SK-N-SH (cell line): Measurements from ENCODE around the gene PLCL2. TPM values are rescaled to one million over a fixed set of nuclear protein-coding genes. Genes with fewer than 3 reads are reported as not detected.

Source experiments
- CTCF ChIA-PET: fragments of 300-600, 350-600 bp; formaldehyde crosslinking; extraction: SDS; loops from one replicate; lab custom pipeline; 2021; lab: Yijun Ruan, JAX
- POLR2A ChIA-PET: fragments of 350-600 bp; sonication (Branson Sonifier 250); formaldehyde crosslinking; extraction: SDS; loops from one replicate; lab custom pipeline; 2020; ENCODE audit warnings: antibody characterized with exemption, inconsistent platforms; lab: Yijun Ruan, JAX
- DNase-seq: peaks from one replicate; pipeline ENCODE4 v3.0.0; 2012
- H2AFZ ChIP-seq: fragments of 200-600 bp; sonication (generic); 2 replicates; pipeline ENCODE4 v1.8.1; 2016; ENCODE audit warnings: antibody characterized with exemption, mild to moderate bottlenecking, low read depth
- H3F3A ChIP-seq: fragments of 200-600 bp; sonication (generic); replicated peaks from 2 replicates; pipeline ENCODE3; 2016; ENCODE audit warnings: antibody characterized with exemption, mild to moderate bottlenecking; ENCODE audit not compliant: insufficient read depth
- H3K27ac ChIP-seq, 2 experiments: fragments of 200-500 bp in 1 of 2; fragments of 200-600 bp in 1 of 2; sonication (Bioruptor generic) in 1 of 2; sonication (generic), shearing (Covaris generic) in 1 of 2; 2 replicates each; pipeline versions ENCODE4 v1.5.1 to v1.6.1; 2014 to 2016; ENCODE audit warnings: low read depth in 2 of 2, inconsistent platforms in 1 of 2, low read length in 1 of 2, mild to moderate bottlenecking in 1 of 2, mixed read lengths in 1 of 2
- H3K27me3 ChIP-seq: fragments of 200-600 bp; sonication (generic), shearing (Covaris generic); 2 replicates; pipeline ENCODE4 v1.6.1; 2016; ENCODE audit warnings: mixed run types; ENCODE audit not compliant: insufficient read depth
- H3K36me3 ChIP-seq, 2 experiments: fragments of 200-500 bp in 1 of 2; fragments of 200-600 bp in 1 of 2; sonication (Bioruptor generic) in 1 of 2; sonication (generic) in 1 of 2; replicated peaks in 1 of 2; 2 replicates each; pipeline versions ENCODE3 to v1.5.1; 2014 to 2016; ENCODE audit warnings: low read length in 1 of 2, mild to moderate bottlenecking in 1 of 2; ENCODE audit not compliant: insufficient read depth in 2 of 2, control insufficient read depth in 1 of 2
- H3K4me1 ChIP-seq, 2 experiments: fragments of 200-500 bp in 1 of 2; fragments of 200-600 bp in 1 of 2; sonication (Bioruptor generic) in 1 of 2; sonication (generic), shearing (Covaris generic) in 1 of 2; 2 replicates each; pipeline versions ENCODE4 v1.5.1 to v1.6.1; 2014 to 2016; ENCODE audit warnings: low read depth in 1 of 2, low read length in 1 of 2, mixed run types in 1 of 2; ENCODE audit not compliant: insufficient read depth in 2 of 2, control insufficient read depth in 1 of 2
- H3K4me2 ChIP-seq: fragments of 200-600 bp; sonication (generic), shearing (Covaris generic); 2 replicates; pipeline ENCODE4 v1.6.1; 2017; ENCODE audit warnings: mixed run types
- H3K4me3 ChIP-seq, 2 experiments: fragments of 200-500 bp in 1 of 2; fragments of 200-600 bp in 1 of 2; sonication (Bioruptor generic) in 1 of 2; sonication (generic), shearing (Covaris generic) in 1 of 2; 2 replicates each; pipeline versions ENCODE4 v1.5.1 to v1.8.1; 2014 to 2016; ENCODE audit warnings: low read depth in 2 of 2, inconsistent platforms in 1 of 2, low read length in 1 of 2, mild to moderate bottlenecking in 1 of 2, mixed read lengths in 1 of 2, moderate library complexity in 1 of 2
- H3K79me2 ChIP-seq: fragments of 200-600 bp; sonication (generic); 2 replicates; pipeline ENCODE4 v1.8.1; 2017; ENCODE audit warnings: mild to moderate bottlenecking; ENCODE audit not compliant: insufficient read depth
- H3K9ac ChIP-seq: fragments of 200-600 bp; sonication (generic); 2 replicates; pipeline ENCODE4 v1.6.1; 2017; ENCODE audit warnings: mixed run types
- H3K9me2 ChIP-seq: fragments of 200-600 bp; sonication (generic); 2 replicates; pipeline ENCODE4 v1.6.1; 2017; ENCODE audit warnings: mixed run types
- H3K9me3 ChIP-seq: fragments of 200-600 bp; sonication (generic); 2 replicates; pipeline ENCODE4 v1.6.1; 2017; ENCODE audit warnings: mixed run types, mild to moderate bottlenecking, moderate library complexity
- H4K20me1 ChIP-seq: fragments of 200-600 bp; sonication (generic); 2 replicates; pipeline ENCODE4 v1.6.1; 2017; ENCODE audit warnings: mild to moderate bottlenecking, mixed run types; ENCODE audit not compliant: insufficient read depth
- EP300 ChIP-seq, 2 experiments: IDR thresholded peaks; 2 replicates each; pipeline versions ENCODE4 v1.4.0 to v1.6.1; 2012; ENCODE audit warnings: borderline replicate concordance in 1 of 2, low read depth in 1 of 2, low read length in 1 of 2
- EZH2phosphoT487 ChIP-seq: fragments of 200-600 bp; sonication (generic); IDR thresholded peaks from 2 replicates; pipeline ENCODE4 v1.6.1; 2017; ENCODE audit warnings: low read depth, mixed run types, mild to moderate bottlenecking, antibody characterized with exemption, moderate library complexity, borderline replicate concordance
- FOXJ3 ChIP-seq: sonication (generic); formaldehyde crosslinking; IDR thresholded peaks from 2 replicates; pipeline ENCODE4 v1.5.1; 2020; ENCODE audit warnings: mild to moderate bottlenecking, missing genetic modification reagents
- GABPA ChIP-seq: IDR thresholded peaks from 2 replicates; pipeline ENCODE4 v1.4.0; 2012; ENCODE audit warnings: low read depth, mild to moderate bottlenecking
- JUND ChIP-seq: IDR thresholded peaks from 2 replicates; pipeline ENCODE4 v1.4.0; 2012
- MXI1 ChIP-seq: IDR thresholded peaks from 2 replicates; pipeline ENCODE4 v1.6.1; 2012; ENCODE audit warnings: mild to moderate bottlenecking, low read depth, low read length, improper control_type of control experiment
- NRF1 ChIP-seq: IDR thresholded peaks from 2 replicates; pipeline ENCODE4 v1.6.1; 2012; ENCODE audit warnings: low read depth, mild to moderate bottlenecking, low read length
- RAD21 ChIP-seq: IDR thresholded peaks from 2 replicates; pipeline ENCODE4 v1.6.1; 2012; ENCODE audit warnings: mild to moderate bottlenecking, low read length
- RCOR1 ChIP-seq: fragments of 150-350 bp; IDR thresholded peaks from 2 replicates; pipeline ENCODE4 v1.6.1; 2017; ENCODE audit warnings: antibody characterized with exemption, low read length
- SMC3 ChIP-seq: IDR thresholded peaks from 2 replicates; pipeline ENCODE4 v1.6.1; 2012; ENCODE audit warnings: low read depth, low read length, improper control_type of control experiment
- TAF1 ChIP-seq: IDR thresholded peaks from 2 replicates; pipeline ENCODE4 v1.6.1; 2012; ENCODE audit warnings: low read depth, mild to moderate bottlenecking, low read length, moderate library complexity, borderline replicate concordance
- WGBS: methylation state at CpG from one replicate; pipeline ENCODE4 v1.1.6; 2017; ENCODE audit warnings: low lambda C conversion rate; 5-methylcytosine and 5-hydroxymethylcytosine counted together
- polyA plus RNA-seq, 3 experiments: library from polyadenylated mRNA; depleted of rRNA; stranded (reverse); fragments of >200 nt; gene quantifications; 2 replicates each; pipeline ENCODE4 v1.2.3, GENCODE V29; 2012
- TF ChIP-seq, protein P1 (sequence below): IDR thresholded peaks from 2 replicates; pipeline ENCODE4 v1.6.1; 2012; ENCODE audit warnings: mild to moderate bottlenecking, low read depth, low read length, moderate library complexity
- TF ChIP-seq, protein P2 (sequence below): IDR thresholded peaks from 2 replicates; pipeline ENCODE4 v1.4.0; 2012; ENCODE audit warnings: low read depth

Gene PLCL2
- polyA plus RNA-seq, 1 of the 3 experiments (the other 2 are of a cell fraction), result 0.85 TPM

DNA sequence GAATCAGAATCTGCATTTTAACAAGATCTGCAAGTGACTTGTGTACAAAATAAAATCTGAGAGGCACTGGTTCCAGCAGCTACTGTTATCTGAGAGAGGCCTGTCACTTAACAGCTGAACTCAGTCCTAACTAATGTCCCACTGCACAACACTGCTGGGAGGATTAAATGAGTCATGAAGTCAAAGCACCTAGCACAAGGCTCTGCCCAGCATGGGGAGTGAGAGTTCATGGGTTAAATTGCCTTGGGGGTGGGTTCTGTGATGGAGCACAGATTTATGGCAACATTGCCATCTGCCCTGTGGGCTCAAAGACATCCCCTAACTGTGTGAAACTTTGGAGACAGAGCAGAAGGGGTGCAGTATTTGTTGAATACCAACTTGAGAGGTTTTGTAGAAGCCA, 250.9 kb downstream of the PLCL2 start:
- Histone ChIP-seq H3K27me3 (no peaks in the 10 kb centered on the region), H3K4me3 (no peak overlapping the region), H3K4me1 (no peaks in the 10 kb centered on the region), H3K9me3 (no peaks in the 10 kb centered on the region), H3F3A (no peaks in the 10 kb centered on the region), H3K79me2 (no peaks in the 10 kb centered on the region), H3K4me2 (no peak overlapping the region), H3K9ac (no peak overlapping the region), H3K27ac (no peak overlapping the region), H4K20me1 (no peaks in the 10 kb centered on the region), H2AFZ (no peak overlapping the region), H3K36me3 (no peaks in the 10 kb centered on the region), H3K9me2 (no peaks in the 10 kb centered on the region)
- DNase-seq, result no peak
- ChIA-PET POLR2A (no interaction called here), CTCF (no interaction called here)
- TF ChIP-seq, protein P1, sequence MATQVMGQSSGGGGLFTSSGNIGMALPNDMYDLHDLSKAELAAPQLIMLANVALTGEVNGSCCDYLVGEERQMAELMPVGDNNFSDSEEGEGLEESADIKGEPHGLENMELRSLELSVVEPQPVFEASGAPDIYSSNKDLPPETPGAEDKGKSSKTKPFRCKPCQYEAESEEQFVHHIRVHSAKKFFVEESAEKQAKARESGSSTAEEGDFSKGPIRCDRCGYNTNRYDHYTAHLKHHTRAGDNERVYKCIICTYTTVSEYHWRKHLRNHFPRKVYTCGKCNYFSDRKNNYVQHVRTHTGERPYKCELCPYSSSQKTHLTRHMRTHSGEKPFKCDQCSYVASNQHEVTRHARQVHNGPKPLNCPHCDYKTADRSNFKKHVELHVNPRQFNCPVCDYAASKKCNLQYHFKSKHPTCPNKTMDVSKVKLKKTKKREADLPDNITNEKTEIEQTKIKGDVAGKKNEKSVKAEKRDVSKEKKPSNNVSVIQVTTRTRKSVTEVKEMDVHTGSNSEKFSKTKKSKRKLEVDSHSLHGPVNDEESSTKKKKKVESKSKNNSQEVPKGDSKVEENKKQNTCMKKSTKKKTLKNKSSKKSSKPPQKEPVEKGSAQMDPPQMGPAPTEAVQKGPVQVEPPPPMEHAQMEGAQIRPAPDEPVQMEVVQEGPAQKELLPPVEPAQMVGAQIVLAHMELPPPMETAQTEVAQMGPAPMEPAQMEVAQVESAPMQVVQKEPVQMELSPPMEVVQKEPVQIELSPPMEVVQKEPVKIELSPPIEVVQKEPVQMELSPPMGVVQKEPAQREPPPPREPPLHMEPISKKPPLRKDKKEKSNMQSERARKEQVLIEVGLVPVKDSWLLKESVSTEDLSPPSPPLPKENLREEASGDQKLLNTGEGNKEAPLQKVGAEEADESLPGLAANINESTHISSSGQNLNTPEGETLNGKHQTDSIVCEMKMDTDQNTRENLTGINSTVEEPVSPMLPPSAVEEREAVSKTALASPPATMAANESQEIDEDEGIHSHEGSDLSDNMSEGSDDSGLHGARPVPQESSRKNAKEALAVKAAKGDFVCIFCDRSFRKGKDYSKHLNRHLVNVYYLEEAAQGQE, result no peak
- TF ChIP-seq NRF1 (no peak), EP300 (IDR thresholded peaks at IDR 0.05; ENCODE audit: borderline replicate concordance in 1 of 2, low read depth in 1 of 2, low read length in 1 of 2) (no peak), GABPA (no peak), MXI1 (no peak), RAD21 (no peak), EZH2phosphoT487 (no peak), RCOR1 (no peak), SMC3 (no peak), JUND (no peak), FOXJ3 (no peak)

DNA sequence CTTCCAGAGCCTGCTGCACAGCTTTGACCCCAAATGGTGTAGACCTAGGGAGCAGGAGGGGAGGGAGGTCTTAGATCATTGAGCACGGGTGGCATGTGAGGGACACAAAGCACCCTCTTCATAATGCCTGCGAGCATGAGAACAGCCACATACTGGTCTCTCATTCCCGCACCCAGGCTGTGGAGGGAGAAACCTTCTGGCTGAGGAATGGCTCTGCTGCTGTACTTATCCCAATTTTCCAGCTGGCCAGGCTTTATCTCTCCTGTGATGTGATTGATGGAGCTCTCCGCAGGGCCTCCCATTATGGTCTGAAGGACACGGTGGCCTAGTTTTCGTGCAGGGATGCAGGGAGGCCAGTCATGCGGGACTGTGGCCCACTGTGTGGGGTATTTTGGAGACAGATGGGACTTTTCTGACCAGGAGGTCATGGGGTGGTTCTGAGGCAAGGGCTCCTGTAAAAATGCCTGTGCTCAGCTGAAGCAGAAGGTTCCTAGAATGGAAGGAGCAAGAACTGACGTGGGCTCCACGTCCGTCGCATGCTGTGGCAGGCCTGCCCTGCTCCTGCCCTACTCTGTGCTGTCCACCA, 251.5 kb downstream of the PLCL2 start:
- no peaks in the 10 kb centered on the region for H3K9me3 ChIP-seq
- TF ChIP-seq MXI1 (no peak), TAF1 (no peak)
- TF ChIP-seq, protein P2, sequence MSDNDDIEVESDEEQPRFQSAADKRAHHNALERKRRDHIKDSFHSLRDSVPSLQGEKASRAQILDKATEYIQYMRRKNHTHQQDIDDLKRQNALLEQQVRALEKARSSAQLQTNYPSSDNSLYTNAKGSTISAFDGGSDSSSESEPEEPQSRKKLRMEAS, result no peak
- TF ChIP-seq, all 33 proteins: peak for 0
- Histone ChIP-seq H2AFZ (no peak overlapping the region), H3K27ac (no peak overlapping the region), H3K4me2 (no peak overlapping the region), H3K9ac (no peak overlapping the region), H3K9me2 (no peaks in the 10 kb centered on the region), H3K36me3 (no peaks in the 10 kb centered on the region), H3F3A (no peaks in the 10 kb centered on the region), H3K4me3 (no peak overlapping the region), H3K79me2 (no peaks in the 10 kb centered on the region), H4K20me1 (no peaks in the 10 kb centered on the region), H3K27me3 (no peaks in the 10 kb centered on the region), H3K4me1 (no peaks in the 10 kb centered on the region)
- peak; percentile 38 for DNase-seq
- ChIA-PET POLR2A (no interaction called here), CTCF (no interaction called here)
- whole genome bisulfite sequencing, result 61% methylated on average over 9 of the region's 11 CpGs
